ENCODE measurements around the gene LPIN3.

DNA sequence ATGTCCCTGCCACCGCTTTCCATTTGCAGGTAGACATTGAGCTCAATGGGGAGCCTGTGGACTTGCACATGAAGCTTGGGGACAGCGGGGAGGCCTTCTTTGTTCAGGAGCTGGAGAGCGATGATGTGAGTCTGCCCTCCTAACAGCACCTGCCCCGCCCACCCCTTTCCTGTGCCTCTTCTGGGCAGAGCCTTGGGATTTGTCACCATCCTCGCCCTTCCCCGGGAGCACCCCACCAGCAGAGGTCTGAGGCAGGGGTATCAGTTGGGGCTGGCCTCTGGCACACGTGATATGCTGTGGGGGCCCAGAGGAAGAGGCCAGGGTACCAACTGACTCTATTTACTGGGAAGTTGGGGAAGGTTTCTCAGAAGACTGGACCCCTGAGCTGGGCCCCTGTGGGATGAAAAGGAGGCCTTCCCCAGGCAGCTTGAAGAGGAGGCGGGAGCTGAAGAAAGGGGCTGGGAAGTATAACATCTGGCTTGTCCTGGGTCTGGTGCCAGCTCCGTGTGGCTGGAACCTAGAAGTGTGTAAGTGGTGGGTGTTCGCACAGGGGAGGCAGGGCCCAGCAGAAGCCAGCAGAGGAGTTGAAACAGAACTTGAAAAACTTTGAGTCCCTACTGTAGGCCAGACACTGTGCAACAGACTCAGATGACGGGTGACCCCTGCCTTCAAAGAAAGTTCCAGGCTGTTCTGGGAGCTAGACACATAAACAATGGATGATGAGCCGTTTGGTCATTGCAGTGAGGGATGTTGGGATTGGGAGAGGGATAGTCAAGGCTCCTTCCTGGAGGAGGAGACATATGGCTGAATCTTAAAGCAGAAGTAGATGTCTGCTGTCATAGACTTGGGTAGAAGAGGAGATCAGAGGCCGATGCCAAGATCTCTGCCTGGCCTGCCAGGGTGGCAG, 7.2 kb downstream of the LPIN3 start:
- TF ChIP-seq, protein P1, sequence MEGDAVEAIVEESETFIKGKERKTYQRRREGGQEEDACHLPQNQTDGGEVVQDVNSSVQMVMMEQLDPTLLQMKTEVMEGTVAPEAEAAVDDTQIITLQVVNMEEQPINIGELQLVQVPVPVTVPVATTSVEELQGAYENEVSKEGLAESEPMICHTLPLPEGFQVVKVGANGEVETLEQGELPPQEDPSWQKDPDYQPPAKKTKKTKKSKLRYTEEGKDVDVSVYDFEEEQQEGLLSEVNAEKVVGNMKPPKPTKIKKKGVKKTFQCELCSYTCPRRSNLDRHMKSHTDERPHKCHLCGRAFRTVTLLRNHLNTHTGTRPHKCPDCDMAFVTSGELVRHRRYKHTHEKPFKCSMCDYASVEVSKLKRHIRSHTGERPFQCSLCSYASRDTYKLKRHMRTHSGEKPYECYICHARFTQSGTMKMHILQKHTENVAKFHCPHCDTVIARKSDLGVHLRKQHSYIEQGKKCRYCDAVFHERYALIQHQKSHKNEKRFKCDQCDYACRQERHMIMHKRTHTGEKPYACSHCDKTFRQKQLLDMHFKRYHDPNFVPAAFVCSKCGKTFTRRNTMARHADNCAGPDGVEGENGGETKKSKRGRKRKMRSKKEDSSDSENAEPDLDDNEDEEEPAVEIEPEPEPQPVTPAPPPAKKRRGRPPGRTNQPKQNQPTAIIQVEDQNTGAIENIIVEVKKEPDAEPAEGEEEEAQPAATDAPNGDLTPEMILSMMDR (IDR thresholded peaks at IDR 0.05): no peak
- no peak for TF ChIP-seq EZH2phosphoT487 (IDR thresholded peaks at IDR 0.05)
- TF ChIP-seq EZH2 (IDR thresholded peaks at IDR 0.05): no peak
